ENCODE results near the gene MRPS18A.

DNA sequence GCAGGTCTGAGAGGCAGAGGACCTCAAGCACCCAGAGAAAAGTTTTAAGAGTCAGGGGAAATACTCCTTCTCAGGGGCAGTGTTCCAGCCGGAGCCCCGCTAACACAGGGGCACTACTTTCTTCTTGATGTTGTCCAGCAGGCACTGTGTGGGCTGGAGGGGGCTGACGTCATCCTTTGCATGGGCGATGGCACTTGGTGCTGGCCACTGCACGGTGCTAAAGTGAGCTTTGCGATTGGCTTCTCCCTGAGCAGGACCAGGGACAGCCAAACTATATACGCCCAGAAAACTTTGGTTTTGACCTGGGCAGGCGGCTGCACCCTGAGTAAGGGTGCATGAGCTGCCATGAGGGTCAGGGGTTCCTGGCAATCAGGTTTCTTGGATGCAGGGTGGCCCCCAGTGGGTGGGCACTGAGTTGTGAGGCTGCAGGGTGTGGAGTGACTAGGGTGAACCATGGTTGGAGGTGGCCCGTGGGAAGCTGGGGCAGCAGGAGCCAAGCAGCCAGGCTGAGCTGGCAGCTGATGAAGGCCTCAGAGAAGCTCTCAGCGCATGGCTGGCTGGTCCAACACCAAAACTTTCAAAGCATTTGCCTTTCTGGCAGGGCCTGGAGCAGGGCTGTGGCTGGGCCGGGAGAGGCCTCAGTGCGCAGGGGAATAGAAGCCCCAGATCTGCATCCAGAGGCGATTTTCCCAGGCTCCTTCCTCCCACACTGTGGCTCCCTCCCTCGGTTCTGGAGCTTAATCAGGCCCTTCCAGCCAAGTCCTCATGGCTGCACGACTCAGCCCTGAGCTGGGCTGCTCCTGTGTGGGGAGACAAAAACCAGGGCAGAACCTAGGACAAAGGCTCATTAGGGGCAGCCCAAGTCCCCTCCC is 18.3 kb downstream of the MRPS18A start:
- TF ChIP-seq, protein P1, sequence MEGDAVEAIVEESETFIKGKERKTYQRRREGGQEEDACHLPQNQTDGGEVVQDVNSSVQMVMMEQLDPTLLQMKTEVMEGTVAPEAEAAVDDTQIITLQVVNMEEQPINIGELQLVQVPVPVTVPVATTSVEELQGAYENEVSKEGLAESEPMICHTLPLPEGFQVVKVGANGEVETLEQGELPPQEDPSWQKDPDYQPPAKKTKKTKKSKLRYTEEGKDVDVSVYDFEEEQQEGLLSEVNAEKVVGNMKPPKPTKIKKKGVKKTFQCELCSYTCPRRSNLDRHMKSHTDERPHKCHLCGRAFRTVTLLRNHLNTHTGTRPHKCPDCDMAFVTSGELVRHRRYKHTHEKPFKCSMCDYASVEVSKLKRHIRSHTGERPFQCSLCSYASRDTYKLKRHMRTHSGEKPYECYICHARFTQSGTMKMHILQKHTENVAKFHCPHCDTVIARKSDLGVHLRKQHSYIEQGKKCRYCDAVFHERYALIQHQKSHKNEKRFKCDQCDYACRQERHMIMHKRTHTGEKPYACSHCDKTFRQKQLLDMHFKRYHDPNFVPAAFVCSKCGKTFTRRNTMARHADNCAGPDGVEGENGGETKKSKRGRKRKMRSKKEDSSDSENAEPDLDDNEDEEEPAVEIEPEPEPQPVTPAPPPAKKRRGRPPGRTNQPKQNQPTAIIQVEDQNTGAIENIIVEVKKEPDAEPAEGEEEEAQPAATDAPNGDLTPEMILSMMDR (IDR thresholded peaks at IDR 0.05) = no peak
- no peak for TF ChIP-seq POLR2A (IDR thresholded peaks at IDR 0.05)
